ENCODE results near the gene GBF1.

GBF1 gene

DNA sequence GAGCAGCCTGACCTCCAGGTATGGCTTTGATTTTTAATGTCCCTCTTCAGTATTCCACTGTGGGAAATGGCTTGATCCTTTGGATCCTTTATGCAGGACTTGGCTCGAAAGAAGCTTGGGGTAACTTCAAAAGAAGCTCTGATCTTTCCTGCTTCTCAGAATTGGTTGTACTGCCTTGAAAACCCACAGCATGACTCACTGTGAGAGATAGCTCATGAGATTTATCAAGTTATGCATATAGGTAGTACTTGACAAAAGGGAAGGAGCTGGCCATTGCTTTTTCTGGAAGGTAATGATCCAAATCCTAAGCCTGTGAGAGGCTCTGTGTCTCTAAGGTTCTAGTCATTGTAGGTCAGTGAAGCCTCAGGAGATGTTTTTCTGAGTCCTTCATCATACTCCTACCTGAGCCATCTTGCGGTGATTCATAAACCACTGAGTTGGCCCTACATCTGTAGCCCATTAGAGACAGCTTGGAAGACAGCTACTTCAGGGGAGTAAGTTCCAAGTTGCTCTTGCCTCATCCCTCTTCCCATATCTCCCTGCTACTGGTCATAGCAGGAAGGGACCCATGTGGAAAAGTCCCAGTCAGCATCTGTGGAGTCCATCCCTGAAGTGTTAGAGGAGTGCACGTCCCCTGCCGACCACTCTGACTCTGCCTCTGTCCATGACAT, 113.5 kb downstream of the GBF1 start:
- DNase-seq = no peak

- DNase-seq = no peak
Observed at GRCh38 chr10:102367441-102367840, 122.1 kb downstream of the GBF1 start.

GRCh38 chr10:102368077-102368476, 122.7 kb downstream of the GBF1 start:
- DNase-seq = no peak

- DNase-seq = no peak
Observed at GRCh38 chr10:102371295-102371694, 126.0 kb downstream of the GBF1 start.

DNA sequence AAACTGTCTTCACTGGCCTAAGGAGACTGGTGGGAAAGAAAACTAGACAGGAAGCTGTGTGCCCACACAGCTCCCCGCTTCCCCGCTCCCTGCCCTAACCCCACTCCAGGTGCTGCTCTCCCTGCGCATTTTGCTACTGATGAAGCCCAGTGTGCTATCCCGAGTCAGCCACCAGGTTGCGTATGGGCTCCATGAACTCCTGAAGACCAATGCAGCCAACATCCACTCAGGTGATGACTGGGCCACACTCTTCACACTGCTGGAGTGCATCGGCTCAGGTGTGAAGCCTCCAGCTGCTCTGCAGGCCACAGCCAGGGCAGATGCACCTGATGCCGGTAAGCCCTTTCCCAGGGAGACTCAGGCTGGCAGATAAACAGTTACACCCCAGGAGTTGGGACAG, 129.9 kb downstream of the GBF1 start:
- DNase-seq = no peak

GRCh38 chr10:102375867-102376266, 130.5 kb downstream of the GBF1 start:
- DNase-seq = no peak

GRCh38 chr10:102376901-102377300, 131.6 kb downstream of the GBF1 start:
- no peak for DNase-seq

DNA sequence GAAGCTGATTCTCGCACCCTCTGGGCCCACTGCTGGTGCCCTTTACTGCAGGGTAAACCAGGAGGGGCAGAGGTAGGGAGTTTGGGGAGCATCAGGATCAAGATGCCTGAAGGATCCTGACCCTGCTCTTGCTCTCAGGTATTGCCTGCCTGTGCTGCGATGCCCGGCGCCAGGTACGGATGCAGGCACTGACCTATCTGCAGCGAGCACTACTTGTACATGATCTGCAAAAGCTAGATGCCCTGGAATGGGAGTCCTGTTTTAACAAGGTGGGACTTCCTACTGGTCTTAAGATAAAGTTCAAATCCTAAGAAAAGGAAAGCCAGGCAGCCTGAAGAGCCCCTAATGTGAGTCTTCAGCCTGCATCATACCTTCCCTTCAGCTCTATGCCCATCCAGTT, 134.1 kb downstream of the GBF1 start:
- no peak for DNase-seq

DNA sequence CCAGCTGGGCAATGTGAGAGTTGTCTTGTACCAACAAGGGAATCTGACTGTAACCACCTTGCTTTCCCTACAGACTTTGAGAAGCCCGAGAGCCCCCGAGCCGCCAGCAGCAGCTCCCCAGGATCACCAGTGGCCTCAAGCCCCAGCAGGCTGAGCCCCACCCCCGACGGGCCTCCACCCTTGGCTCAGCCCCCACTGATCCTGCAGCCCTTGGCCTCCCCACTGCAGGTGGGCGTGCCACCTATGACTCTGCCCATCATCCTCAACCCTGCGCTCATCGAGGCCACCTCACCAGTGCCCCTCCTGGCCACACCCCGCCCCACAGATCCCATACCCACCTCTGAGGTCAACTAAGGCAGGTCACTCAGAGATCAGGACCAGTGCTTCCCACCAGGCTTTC, 136.7 kb downstream of the GBF1 start:
- DNase-seq = no peak

DNA sequence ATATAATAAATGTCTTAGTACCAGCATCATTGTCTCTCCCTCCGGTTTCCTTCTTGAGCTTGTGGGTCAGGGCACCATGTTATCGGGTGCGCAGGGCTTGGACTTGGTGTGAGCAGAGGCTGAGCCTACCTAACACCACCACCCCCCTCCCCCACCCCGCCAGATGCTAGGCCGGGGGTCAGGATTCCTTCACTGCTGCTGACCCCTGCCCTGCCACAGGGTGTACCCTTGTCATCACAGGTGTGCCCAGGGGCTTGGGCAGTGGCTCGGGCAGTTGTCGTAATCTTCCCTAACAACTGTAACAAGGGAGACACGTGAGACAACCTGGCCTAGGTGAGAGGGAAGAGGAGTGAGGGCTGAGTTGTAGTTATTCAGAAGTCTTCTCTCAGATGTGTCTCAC, 137.5 kb downstream of the GBF1 start:
- no peak for DNase-seq

- peak; percentile 4 for DNase-seq
Observed at GRCh38 chr10:102384053-102384452, 138.7 kb downstream of the GBF1 start.

DNA sequence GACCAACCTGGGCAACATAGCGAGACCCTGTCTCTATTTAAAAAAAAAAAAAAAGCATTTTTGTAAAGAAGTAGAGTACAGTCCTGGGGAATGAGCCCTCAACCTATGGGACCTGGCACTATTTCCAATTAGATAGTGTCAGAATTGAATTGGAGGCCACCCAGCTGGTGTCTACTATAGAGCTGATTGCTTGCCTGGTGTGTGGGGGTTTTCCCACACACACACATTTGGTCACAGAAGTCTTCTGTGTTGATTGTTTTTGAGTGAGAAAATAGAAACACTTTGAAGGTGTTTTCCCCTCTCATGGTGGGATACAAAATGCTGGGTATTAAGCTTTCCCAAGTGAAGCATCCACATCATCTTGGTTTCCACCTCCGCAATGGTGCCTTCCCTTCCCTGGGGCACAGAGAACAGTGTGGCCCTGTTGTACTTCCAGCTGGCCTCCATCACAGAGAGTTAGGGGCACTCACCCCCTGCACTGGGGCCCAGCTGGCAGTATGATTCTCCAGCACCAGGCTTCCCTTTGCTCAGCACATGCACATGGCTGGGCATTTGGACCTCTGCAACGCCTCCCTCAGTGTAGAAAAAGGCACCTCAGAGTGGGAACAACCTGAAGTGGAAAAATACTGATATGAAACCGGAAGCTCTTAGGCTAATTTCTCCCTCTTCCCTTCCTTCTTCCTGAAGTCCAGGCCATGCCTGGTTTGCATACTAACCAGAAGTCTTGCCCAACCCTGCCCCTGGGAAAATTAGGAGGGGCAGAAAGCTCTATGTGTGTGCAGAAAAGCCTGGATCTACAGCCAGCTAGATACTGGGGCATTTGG, 139.5 kb downstream of the GBF1 start:
- DNase-seq = no peak

- no peak for DNase-seq
Observed at GRCh38 chr10:102389894-102390293, 144.6 kb downstream of the GBF1 start.

DNA sequence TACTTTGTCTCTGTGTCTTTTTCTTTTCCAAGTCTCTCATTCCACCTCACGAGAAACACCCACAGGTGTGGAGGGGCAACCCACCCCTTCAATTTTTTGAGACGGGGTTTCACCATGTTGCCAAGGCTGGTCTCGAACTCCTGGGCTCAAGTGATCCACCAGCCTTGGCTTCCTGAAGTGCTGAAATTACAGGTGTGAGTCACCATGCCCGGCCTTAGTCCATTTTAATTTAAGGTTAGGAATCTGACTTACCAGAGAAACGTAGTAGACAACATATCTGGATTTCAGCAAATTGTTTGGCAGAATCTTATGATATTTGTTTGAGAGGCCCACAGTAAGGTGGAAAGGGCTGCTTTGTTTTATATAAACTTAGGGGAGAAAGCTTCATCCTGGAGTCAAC, 147.0 kb downstream of the GBF1 start:
- DNase-seq = no peak

GRCh38 chr10:102393411-102394078, 148.2 kb downstream of the GBF1 start:
- DNase-seq = no peak

GRCh38 chr10:102394079-102394800, 148.9 kb downstream of the GBF1 start:
- DNase-seq = peak; percentile 85

GRCh38 chr10:102394801-102395399, 149.6 kb downstream of the GBF1 start:
- peak; percentile 50 for DNase-seq

- DNase-seq = peak; percentile 75
Observed at GRCh38 chr10:102395400-102396316, 150.3 kb downstream of the GBF1 start, which contains the start of gene NFKB2. TSS of gene NFKB2 (plus strand) at chr10:102395705. CDS start at chr10:102395960, 255 bp downstream.

DNA sequence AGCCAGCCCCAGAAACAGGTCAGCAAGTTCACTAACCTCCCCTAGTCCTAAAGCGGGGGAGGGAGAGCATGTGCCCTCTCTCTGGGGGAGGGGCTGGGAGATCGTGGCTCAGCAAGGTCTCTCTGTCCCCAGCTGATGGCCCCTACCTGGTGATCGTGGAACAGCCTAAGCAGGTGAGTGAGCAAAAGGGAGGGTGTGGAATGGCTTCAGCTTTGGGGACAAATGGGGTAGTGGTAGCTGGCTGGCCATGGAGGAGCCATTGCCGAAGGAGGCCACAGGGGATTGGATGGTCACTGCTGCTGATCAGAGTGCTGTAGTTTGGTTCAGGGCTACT, 151.0 kb downstream of the GBF1 start:
- no peak for DNase-seq

- DNase-seq = no peak
Observed at GRCh38 chr10:102396730-102397151, 151.4 kb downstream of the GBF1 start.

Measured in NCI-H69 (cell line).